Left renal cortex interstitium (tissue), 4 donors: ENCODE results near the gene HOXC12. TPM values are rescaled to one million over a fixed set of nuclear protein-coding genes. Genes with fewer than 3 reads are reported as not detected.
A peak's percentile ranks its signal among the peaks of the same experiment; 100 is the strongest.

Source experiments
- DNase-seq, 4 donors: peaks; one replicate each; pipeline ENCODE4 v3.0.0-alpha.2; 2013; ENCODE audit warnings: low read depth in 4 of 4, low spot score in 2 of 4, missing footprints in 1 of 4
- polyA plus RNA-seq, 4 donors: library from polyadenylated mRNA; unstranded; fragments of 120-200 nt; gene quantifications; one replicate each; pipeline ENCODE4 v1.2.1, GENCODE V29; 2013; ENCODE audit not compliant: insufficient read length in 4 of 4

The HOXC12 gene
- polyA plus RNA-seq, 4 donors: not detected

DNA sequence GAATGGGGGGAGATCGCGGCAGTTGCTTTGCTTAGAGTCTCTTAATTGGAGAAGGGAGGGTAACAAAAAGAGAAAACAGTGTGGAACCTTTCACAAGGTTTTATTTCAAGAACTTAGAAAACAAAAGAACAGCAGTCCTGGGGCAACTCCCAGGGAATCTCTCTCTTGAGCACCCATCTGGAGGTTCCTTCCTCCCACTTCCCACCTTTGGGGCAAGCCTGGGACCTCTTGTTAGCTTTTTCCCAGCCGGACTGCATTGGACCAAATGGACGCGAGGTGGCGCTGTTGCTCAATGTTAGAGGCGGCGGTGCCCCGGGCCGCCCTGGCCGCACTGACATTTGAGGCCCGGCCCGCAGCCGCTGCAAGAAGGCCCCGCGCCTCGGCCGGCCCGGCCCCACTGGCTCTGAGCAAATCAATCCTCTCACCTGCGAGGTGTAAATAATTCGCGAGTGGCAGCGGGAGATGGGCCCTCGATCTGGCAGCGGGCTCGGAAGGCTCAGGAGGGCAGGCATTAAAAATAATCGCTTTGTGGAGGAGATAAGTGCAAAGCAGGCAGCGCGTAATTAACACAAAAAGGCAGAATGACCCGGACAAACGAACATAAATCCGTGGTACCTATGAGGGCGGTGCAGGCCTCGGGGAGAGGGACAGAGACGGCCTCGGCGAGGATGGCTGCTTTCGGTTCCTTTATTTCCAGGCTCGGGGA lies 51.3 kb downstream of the HOXC12 start:
- peak in 3 of 4 donors; percentile 87 to 94 (median 93) for DNase-seq

DNA sequence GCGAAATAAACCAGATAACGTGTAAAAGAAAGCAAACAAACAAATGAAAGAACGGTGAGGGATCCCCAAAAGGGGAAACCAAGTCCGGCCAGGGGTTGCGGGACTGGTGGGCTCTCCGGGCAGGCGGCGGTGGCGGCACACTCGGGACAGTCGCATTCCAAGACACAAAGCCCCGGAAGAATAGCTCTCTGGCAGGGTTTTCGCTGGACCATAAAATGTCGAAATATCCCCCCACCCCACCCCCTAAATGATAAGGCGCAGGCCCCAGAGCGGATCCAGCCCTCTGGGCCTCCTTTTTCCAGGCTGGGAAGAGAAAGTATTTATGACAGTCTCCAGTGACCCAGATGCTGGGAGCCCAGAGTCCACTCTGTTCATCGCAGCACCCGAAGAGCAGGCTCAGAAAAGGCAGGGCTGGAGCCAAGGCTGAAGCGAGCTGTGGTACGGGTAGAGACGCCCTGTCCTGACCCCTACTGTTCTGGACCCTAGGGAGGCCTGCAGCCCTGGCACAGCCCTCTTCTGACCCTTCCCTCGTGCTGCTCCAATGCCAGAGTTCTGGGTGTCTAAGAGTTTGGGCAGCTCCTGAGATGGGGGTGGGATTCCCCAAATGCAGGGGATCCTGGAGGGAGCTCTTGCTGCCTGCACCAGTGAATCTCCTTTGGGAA lies 52.0 kb downstream of the HOXC12 start:
- no peak for DNase-seq

DNA sequence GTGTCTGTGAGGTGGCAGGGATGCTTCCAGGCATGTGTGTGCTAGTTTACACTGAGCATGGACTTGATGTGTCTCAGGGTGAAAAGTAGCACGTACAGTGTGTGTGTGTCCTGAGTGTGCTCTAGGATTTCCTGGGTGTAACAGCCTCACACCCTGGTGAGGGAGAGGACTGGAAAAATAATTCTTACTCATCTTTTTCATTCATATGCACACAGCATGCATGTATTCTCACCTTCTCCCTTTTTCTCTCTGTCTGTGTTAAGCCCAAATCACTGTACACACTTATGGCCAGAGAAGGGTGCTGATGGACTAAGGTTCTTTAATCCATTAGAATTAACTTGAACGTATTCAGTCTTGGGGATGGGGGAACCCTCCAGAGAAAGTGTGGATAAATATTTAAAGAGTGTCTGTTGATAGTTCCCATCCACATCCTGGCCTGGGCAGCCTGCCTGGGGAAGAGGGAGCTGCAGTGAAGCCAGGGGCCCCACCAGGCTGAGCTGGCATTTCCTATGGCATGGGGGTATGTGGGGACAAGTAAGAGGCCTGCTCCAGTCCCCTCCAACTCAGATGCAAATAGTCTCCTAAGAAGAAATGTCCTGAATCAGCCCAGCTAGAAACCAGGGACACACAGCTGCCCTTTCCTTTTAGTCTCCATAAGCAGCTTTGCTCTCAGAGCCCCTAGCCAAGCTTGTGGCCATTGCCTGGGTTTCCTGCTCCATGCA lies 53.0 kb downstream of the HOXC12 start:
- DNase-seq: no peak

DNA sequence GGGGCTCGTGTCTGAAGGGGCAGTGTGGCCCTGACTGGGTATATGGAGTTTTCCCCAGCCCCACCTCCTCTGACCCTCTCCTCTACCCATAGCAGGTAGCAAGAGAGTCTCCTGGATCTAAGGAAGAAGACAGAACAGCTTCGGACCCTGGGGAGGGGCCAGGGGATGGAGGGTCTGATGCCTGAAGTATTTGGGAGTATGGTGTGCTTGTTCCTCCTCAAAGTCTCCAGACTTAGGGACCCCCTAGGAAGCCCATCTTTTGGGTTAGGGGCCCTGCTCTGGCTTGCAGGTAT lies 53.5 kb downstream of the HOXC12 start:
- DNase-seq: no peak

Other genes with a start within 250 kb of the HOXC12 start
- 100 to 1,000 TPM; 111 to 148 (median 133) TPM for gene CALCOCO1, start 227.5 kb upstream of the HOXC12 start, polyA plus RNA-seq
- under 1 TPM in 3 of 4 donors, not detected in 1; 0.24 to 0.44 (median 0.32) TPM for gene CISTR, start 202.9 kb upstream of the HOXC12 start, polyA plus RNA-seq
- gene HOXC13, start 16.1 kb upstream of the HOXC12 start, polyA plus RNA-seq: not detected
- gene HOXC11, start 18.2 kb downstream of the HOXC12 start, polyA plus RNA-seq: 1 to 10 TPM in 3 of 4 donors, under 1 TPM in 1; 0.96 to 3.6 (median 2.3) TPM
- 1 to 10 TPM in 3 of 4 donors, under 1 TPM in 1; 0.96 to 2.3 (median 1.8) TPM for gene HOTAIR, start 20.1 kb downstream of the HOXC12 start, polyA plus RNA-seq
- gene HOXC10, start 30.2 kb downstream of the HOXC12 start, polyA plus RNA-seq: 10 to 100 TPM; 53.9 to 75.6 (median 65.7) TPM
- gene HOXC9, start 45.3 kb downstream of the HOXC12 start, polyA plus RNA-seq: 10 to 100 TPM; 19.1 to 33.6 (median 28.1) TPM
- 10 to 100 TPM in 2 of 4 donors, 1 to 10 TPM in 2; 6.0 to 18.0 (median 11.0) TPM for gene HOXC8, start 54.1 kb downstream of the HOXC12 start, polyA plus RNA-seq
- gene HOXC6, start 73.5 kb downstream of the HOXC12 start, polyA plus RNA-seq: 10 to 100 TPM; 23.8 to 49.8 (median 39.7) TPM
- gene HOXC5, start 78.1 kb downstream of the HOXC12 start, polyA plus RNA-seq: 1 to 10 TPM in 3 of 4 donors, under 1 TPM in 1; 0.97 to 5.7 (median 2.7) TPM
- gene HOXC4, start 98.9 kb downstream of the HOXC12 start, polyA plus RNA-seq: 10 to 100 TPM; 36.1 to 74.3 (median 62.0) TPM
- 10 to 100 TPM; 30.8 to 43.3 (median 37.1) TPM for gene SMUG1, start 234.1 kb downstream of the HOXC12 start, polyA plus RNA-seq